22Rv1 (cell line): ENCODE measurements around the gene MYRIP.

ENCODE experiments used
- H3K27ac ChIP-seq: fragments of 450-650 bp; 2 replicates; pipeline ENCODE4 v1.5.1; 2017
- ZFX ChIP-seq: fragments of 450-650 bp; IDR thresholded peaks from 2 replicates; pipeline ENCODE4 v1.6.1; 2017; ENCODE audit warnings: antibody characterized with exemption, borderline replicate concordance
- TF ChIP-seq, protein P1 (sequence below): fragments of 450-650 bp; IDR thresholded peaks from 2 replicates; pipeline ENCODE4 v1.5.1; 2017; ENCODE audit warnings: mild to moderate bottlenecking

Gene MYRIP

GRCh38 chr3:39839484-39839883, 30.1 kb downstream of the MYRIP start:
- TF ChIP-seq, protein P1, sequence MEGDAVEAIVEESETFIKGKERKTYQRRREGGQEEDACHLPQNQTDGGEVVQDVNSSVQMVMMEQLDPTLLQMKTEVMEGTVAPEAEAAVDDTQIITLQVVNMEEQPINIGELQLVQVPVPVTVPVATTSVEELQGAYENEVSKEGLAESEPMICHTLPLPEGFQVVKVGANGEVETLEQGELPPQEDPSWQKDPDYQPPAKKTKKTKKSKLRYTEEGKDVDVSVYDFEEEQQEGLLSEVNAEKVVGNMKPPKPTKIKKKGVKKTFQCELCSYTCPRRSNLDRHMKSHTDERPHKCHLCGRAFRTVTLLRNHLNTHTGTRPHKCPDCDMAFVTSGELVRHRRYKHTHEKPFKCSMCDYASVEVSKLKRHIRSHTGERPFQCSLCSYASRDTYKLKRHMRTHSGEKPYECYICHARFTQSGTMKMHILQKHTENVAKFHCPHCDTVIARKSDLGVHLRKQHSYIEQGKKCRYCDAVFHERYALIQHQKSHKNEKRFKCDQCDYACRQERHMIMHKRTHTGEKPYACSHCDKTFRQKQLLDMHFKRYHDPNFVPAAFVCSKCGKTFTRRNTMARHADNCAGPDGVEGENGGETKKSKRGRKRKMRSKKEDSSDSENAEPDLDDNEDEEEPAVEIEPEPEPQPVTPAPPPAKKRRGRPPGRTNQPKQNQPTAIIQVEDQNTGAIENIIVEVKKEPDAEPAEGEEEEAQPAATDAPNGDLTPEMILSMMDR, result no peak
- no peak for TF ChIP-seq ZFX
- H3K27ac ChIP-seq, result no peak overlapping the region

- no peak overlapping the region for H3K27ac ChIP-seq
- TF ChIP-seq, protein P1, result no peak
- TF ChIP-seq ZFX, result no peak
Measured at GRCh38 chr3:39843440-39843839, 34.0 kb downstream of the MYRIP start.

- H3K27ac ChIP-seq, result no peak overlapping the region
- TF ChIP-seq, protein P1, result no peak
- TF ChIP-seq ZFX, result no peak
Measured at GRCh38 chr3:39848365-39848764, 39.0 kb downstream of the MYRIP start.

- H3K27ac ChIP-seq, result no peak overlapping the region; the same call in 1 of the 2 replicates
- no peak for TF ChIP-seq ZFX
Measured at GRCh38 chr3:39849992-39850715, 40.7 kb downstream of the MYRIP start.

- no peak overlapping the region for H3K27ac ChIP-seq
- no peak for TF ChIP-seq ZFX
- TF ChIP-seq, protein P1, result no peak
Measured at GRCh38 chr3:39850716-39851032, 41.3 kb downstream of the MYRIP start.

- no peak overlapping the region for H3K27ac ChIP-seq
- TF ChIP-seq, protein P1, result no peak
- TF ChIP-seq ZFX, result no peak
Measured at GRCh38 chr3:39855517-39855916, 46.1 kb downstream of the MYRIP start.

GRCh38 chr3:39869890-39870289, 60.5 kb downstream of the MYRIP start:
- TF ChIP-seq, protein P1, result no peak
- TF ChIP-seq ZFX, result no peak
- no peak overlapping the region for H3K27ac ChIP-seq

GRCh38 chr3:39870706-39871105, 61.3 kb downstream of the MYRIP start:
- H3K27ac ChIP-seq, result no peak overlapping the region
- TF ChIP-seq, protein P1, result no peak
- TF ChIP-seq ZFX, result no peak
